GM12874 (cell line): ENCODE results near the gene AJM1.

Experiments used
- CTCF ChIP-seq: IDR thresholded peaks from 2 replicates; pipeline ENCODE4 v1.5.1; 2011; ENCODE audit warnings: low read depth, mild to moderate bottlenecking, control low read depth, low read length, moderate library complexity; ENCODE audit not compliant: insufficient read depth

AJM1 gene

GRCh38 chr9:136820971-136821825 is 21.1 kb upstream of the AJM1 start:
- no peak for TF ChIP-seq CTCF

DNA sequence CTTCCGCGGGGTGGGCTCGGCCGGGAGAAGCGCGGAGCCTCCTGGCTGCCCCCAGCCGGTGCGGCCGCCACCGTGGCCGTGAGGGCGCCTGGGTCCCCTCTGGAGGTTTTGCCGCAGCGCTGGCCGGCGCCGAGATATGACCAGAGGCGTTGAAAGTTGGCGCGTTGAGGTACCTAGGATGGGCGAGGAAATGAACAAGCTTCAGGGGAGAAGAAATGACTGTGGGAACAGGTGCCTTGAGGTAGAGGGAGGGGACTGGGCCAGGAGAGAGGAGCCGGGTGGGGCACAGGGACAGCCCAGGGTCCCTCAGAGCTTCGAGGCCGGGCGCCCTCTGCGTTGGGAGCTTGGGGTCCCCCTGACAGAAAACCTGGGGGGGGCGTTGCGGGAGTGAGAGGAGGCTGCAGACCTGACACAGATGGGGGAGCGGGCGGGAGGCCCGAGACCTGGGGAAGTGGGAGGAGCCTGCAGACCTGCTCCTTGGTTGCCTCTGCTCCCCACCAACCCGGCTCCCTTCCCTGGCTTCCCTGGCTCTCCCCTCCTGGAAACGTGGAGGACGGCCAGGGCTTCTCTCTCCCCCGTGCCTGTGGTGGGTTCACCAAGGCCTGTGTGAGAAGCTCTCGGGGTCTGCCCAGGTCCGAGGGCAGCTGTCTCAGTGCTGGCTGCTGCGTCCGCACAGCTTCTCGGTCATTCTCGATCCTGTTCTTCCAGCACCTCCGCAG is 20.3 kb upstream of the AJM1 start:
- TF ChIP-seq CTCF: no peak

GRCh38 chr9:136823136-136824046 is 18.9 kb upstream of the AJM1 start:
- no peak for TF ChIP-seq CTCF

GRCh38 chr9:136824496-136825225 is 17.6 kb upstream of the AJM1 start:
- no peak for TF ChIP-seq CTCF

GRCh38 chr9:136825295-136826187 is 16.7 kb upstream of the AJM1 start:
- TF ChIP-seq CTCF: no peak

GRCh38 chr9:136826188-136826541 is 16.1 kb upstream of the AJM1 start:
- TF ChIP-seq CTCF: no peak
